H1 (cell line): ENCODE data around the gene RXRA. TPM values are rescaled to one million over a fixed set of nuclear protein-coding genes. Genes with fewer than 3 reads are reported as not detected.

Source experiments
- CTBP2 ChIP-seq: IDR thresholded peaks from 2 replicates; pipeline ENCODE4 v1.7.0; 2011; ENCODE audit warnings: borderline replicate concordance, mild to moderate bottlenecking, moderate library complexity, mixed read lengths, low read length; ENCODE audit not compliant: insufficient read depth, insufficient read length
- polyA plus RNA-seq, 7 experiments: library from polyadenylated mRNA; depleted of rRNA in 3 of 7; stranded (reverse) in 5 of 7; unstranded in 2 of 7; fragments of >200 nt in 5 of 7; fragments of 200-250 nt in 2 of 7; gene quantifications; 1 replicate in 5 of 7; 2 replicates in 1 of 7; 4 replicates in 1 of 7; pipeline versions ENCODE4 v1.2.1 to v1.2.3, GENCODE V29; 2011 to 2013; ENCODE audit warnings: missing spikeins in 2 of 7, mixed read lengths in 2 of 7
- total RNA-seq: library from RNA; stranded (reverse); fragmentation: NEBNext Ultra II Directional; extraction: Animal tissue kit (Norgen Biotek cat#: 25700); gene quantifications from 2 replicates; pipeline ENCODE4 v1.2.1, GENCODE V29; 2021
- TF ChIP-seq, protein P1 (sequence below): fragments of 300-600 bp; sonication (generic); IDR thresholded peaks from 2 replicates; pipeline ENCODE4 v1.7.1; 2012; ENCODE audit warnings: low read length, moderate library complexity, mild to moderate bottlenecking, inconsistent platforms; ENCODE audit not compliant: insufficient replicate concordance

The RXRA gene
- total and polyA plus RNA-seq, 2 of the 8 experiments (the other 6 are each of a cell fraction or from before 2014, with no cell fraction given), result 9.8 to 29.4 TPM

DNA sequence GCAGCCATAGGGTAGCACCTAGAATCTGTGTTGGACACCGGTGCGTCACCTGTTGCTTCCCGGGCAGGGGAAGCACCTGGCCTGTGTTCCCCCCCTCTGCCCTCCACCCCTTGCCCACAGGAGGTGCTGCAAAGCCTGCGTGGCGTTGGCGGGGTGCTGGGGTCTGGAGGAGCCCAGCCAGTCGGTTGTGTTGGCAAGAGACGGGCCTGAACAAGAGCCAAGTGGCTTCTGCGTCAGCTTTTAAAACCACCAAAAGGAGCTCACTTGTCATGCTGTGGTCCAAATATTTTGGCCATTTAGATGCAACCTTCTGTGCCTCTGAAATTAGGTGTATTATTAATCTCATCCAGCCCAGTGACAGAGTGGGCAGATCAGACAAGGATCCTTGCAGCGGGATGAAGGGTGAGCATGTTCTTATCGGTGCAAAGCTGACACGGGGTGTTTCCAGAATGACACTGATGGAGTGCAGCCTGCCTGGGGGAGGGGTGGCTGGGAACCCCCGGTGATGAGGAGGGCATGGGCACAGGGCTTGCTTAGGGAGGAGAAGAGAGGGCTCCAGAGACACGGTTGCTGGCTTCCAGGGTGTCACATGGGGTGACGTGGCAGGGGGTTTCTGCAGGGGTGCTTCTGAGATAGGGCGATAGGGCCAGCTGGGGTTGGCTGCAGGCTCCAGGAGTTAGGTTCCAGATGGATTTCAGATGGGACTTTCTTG lies 9.7 kb upstream of the RXRA start (continued):
- TF ChIP-seq, protein P1, sequence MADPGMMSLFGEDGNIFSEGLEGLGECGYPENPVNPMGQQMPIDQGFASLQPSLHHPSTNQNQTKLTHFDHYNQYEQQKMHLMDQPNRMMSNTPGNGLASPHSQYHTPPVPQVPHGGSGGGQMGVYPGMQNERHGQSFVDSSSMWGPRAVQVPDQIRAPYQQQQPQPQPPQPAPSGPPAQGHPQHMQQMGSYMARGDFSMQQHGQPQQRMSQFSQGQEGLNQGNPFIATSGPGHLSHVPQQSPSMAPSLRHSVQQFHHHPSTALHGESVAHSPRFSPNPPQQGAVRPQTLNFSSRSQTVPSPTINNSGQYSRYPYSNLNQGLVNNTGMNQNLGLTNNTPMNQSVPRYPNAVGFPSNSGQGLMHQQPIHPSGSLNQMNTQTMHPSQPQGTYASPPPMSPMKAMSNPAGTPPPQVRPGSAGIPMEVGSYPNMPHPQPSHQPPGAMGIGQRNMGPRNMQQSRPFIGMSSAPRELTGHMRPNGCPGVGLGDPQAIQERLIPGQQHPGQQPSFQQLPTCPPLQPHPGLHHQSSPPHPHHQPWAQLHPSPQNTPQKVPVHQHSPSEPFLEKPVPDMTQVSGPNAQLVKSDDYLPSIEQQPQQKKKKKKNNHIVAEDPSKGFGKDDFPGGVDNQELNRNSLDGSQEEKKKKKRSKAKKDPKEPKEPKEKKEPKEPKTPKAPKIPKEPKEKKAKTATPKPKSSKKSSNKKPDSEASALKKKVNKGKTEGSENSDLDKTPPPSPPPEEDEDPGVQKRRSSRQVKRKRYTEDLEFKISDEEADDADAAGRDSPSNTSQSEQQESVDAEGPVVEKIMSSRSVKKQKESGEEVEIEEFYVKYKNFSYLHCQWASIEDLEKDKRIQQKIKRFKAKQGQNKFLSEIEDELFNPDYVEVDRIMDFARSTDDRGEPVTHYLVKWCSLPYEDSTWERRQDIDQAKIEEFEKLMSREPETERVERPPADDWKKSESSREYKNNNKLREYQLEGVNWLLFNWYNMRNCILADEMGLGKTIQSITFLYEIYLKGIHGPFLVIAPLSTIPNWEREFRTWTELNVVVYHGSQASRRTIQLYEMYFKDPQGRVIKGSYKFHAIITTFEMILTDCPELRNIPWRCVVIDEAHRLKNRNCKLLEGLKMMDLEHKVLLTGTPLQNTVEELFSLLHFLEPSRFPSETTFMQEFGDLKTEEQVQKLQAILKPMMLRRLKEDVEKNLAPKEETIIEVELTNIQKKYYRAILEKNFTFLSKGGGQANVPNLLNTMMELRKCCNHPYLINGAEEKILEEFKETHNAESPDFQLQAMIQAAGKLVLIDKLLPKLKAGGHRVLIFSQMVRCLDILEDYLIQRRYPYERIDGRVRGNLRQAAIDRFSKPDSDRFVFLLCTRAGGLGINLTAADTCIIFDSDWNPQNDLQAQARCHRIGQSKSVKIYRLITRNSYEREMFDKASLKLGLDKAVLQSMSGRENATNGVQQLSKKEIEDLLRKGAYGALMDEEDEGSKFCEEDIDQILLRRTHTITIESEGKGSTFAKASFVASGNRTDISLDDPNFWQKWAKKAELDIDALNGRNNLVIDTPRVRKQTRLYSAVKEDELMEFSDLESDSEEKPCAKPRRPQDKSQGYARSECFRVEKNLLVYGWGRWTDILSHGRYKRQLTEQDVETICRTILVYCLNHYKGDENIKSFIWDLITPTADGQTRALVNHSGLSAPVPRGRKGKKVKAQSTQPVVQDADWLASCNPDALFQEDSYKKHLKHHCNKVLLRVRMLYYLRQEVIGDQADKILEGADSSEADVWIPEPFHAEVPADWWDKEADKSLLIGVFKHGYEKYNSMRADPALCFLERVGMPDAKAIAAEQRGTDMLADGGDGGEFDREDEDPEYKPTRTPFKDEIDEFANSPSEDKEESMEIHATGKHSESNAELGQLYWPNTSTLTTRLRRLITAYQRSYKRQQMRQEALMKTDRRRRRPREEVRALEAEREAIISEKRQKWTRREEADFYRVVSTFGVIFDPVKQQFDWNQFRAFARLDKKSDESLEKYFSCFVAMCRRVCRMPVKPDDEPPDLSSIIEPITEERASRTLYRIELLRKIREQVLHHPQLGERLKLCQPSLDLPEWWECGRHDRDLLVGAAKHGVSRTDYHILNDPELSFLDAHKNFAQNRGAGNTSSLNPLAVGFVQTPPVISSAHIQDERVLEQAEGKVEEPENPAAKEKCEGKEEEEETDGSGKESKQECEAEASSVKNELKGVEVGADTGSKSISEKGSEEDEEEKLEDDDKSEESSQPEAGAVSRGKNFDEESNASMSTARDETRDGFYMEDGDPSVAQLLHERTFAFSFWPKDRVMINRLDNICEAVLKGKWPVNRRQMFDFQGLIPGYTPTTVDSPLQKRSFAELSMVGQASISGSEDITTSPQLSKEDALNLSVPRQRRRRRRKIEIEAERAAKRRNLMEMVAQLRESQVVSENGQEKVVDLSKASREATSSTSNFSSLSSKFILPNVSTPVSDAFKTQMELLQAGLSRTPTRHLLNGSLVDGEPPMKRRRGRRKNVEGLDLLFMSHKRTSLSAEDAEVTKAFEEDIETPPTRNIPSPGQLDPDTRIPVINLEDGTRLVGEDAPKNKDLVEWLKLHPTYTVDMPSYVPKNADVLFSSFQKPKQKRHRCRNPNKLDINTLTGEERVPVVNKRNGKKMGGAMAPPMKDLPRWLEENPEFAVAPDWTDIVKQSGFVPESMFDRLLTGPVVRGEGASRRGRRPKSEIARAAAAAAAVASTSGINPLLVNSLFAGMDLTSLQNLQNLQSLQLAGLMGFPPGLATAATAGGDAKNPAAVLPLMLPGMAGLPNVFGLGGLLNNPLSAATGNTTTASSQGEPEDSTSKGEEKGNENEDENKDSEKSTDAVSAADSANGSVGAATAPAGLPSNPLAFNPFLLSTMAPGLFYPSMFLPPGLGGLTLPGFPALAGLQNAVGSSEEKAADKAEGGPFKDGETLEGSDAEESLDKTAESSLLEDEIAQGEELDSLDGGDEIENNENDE, result no peak
- TF ChIP-seq CTBP2, result no peak
